HG03457 (cell line): ENCODE results near the gene WRAP53.
"Not testable (repeated sequence)": the region's sequence is repeated elsewhere in the genome, so short reads cannot be mapped to it uniquely, and the experiment has no call there.

Experiments
- ATAC-seq: cut with Tn5 transposase; IDR thresholded peaks from one replicate; pipeline ENCODE4 v1.9.1; 2021; ENCODE audit warnings: moderate number of reproducible peaks; ENCODE audit not compliant: unreplicated experiment

Gene WRAP53

DNA sequence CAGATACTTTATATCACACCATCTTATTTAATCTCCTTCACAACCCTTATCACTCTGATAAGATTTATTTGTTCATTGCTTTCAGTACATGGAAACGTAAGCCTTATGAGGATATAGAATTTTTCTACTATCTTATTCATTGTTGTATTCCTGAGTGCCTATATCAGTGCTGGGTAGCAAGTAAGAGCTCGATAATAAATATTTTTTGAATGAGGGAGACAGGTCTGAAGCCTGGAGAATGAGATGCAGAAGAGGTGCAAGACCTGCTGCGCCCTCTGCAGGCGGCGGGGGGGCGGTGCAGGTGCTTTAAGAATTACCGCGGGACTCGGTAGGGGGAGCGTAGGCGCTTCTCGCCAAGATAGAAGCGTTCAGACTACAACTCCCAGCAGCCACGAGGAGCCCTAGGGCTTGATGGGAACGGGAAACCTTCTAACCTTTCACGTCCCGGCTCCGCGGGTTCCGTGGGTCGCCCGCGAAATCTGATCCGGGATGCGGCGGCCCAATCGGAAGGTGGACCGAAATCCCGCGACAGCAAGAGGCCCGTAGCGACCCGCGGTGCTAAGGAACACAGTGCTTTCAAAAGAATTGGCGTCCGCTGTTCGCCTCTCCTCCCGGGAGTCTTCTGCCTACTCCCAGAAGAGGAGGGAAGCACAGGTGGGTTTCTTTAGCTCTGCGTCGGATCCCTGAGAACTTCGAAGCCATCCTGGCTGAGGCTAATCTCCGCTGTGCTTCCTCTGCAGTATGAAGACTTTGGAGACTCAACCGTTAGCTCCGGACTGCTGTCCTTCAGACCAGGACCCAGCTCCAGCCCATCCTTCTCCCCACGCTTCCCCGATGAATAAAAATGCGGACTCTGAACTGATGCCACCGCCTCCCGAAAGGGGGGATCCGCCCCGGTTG is at the start of gene WRAP53:
Gene WRAP53 (plus strand): TSS at position 570 of the 900 bp plus-strand sequence. CDS start 172 bp downstream, at position 742.
- ATAC-seq: peak; percentile 62

DNA sequence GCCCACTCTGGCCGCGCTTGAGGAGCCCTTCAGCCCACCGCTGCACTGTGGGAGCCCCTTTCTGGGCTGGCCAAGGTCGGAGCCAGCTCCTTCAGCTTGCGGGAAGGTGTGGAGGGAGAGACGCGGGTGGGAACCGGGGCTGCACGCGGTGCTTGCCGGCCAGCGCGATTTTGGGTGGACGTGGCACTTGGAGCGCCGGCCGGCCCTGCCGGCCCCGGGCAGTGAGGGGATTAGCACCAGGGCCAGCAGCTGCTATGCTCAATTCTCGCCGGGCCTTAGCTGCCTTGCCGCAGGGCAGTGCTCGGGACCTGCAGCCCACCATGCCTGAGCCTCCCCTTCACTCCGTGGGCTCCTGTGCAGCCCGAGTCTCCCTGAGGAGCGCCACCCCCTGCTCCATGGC is 47.5 kb upstream of the WRAP53 start:
- ATAC-seq: no peak

- ATAC-seq: not testable (repeated sequence)
Observed at GRCh38 chr17:7641635-7642034, 46.6 kb upstream of the WRAP53 start.

DNA sequence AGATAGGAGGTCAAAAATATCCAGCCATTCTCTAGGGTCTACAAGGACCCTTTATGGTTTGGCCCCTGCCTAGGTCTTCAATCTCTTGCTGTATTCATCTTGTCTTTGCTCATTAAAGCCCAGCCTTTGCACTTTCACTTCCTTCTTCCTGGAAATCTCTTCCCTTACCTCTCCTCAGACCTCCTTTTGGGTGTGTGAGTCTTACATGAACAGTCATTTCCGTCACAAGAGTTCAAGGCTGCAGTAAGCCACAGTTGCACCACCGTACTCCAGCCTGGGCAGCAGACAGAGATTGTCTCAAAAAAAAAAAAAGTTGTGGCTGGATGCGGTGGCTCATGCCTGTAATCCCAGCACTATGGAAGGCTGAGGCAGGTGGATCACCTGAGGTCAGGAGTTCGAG is 43.5 kb upstream of the WRAP53 start:
- no peak for ATAC-seq

- no peak for ATAC-seq
Observed at GRCh38 chr17:7646457-7646856, 41.8 kb upstream of the WRAP53 start.

DNA sequence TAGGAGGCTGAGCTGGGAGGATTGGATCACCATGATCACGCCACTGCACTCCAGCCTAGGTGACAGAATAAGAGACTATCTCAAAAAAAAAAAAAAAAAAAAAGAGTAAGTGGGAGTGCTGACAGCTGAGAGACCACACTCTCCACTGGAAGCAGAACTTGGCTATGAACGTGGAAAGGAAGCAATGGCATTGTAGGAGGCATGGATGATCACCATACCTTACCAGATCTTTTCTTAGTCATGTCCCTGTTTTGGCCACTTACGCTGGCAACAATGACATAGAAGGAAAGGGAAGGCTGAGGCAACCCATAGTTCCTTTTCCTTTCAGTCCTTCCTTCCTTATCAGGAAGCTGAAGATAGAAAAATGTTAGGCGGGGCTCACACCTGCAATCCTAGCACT is 41.3 kb upstream of the WRAP53 start:
- no peak for ATAC-seq

DNA sequence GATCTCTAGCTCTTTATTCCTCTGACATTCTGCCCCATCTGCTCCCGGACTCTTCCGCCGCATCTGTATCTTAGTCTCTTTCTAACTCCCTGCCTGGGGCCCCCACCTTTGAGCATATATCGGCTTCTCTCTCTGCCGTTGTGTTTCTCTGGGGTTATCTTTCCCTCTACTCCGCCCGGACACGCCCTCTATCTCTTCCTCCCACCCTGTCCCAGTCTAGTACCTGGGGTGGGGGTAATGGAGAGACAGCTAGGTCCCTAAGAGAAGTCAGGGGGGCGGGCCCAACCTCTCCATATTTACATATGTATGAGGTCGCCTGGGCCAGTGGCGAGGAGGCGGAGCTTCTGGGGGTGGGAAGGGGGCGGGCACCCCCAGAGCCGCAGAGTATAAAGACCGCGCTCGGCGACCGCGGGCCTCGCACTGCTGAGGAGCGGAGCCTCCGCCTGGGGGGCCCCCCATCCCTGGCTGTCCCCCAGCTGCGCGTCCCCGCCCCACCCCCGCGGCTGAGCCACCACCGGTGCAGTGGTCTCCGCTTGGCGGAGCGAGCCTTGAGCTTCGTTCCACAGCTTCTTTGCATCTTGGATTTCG is 37.7 kb upstream of the WRAP53 start, which contains the start of gene ATP1B2:
Gene ATP1B2 (plus strand): TSS at position 418 of the 588 bp plus-strand sequence. CDS start 593 bp downstream, outside the sequence.
- ATAC-seq: no peak

DNA sequence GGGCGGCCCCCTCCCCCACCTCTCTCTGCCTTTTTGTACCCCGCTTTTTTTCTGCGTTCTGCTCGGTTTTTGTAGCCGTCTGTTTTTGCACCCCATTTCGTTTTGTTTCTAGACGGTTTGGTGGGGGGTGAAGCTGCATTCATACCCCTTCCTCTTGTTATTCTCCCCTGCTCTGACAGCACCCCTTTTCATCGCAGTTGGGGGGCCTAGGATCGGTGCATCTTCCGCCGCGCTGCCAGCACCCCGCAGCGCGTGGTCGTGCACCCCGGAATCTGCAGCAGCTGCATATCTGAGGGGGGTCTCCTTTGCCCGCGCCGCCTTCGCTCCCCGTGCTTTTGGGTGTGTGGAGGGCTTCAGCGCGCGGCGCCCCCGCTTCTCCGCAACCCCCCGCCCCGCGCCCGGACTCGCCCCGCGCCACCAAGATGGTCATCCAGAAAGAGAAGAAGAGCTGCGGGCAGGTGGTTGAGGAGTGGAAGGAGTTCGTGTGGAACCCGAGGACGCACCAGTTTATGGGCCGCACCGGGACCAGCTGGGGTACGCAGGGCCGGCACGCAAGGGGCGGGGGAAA is 37.1 kb upstream of the WRAP53 start:
- ATAC-seq: no peak

DNA sequence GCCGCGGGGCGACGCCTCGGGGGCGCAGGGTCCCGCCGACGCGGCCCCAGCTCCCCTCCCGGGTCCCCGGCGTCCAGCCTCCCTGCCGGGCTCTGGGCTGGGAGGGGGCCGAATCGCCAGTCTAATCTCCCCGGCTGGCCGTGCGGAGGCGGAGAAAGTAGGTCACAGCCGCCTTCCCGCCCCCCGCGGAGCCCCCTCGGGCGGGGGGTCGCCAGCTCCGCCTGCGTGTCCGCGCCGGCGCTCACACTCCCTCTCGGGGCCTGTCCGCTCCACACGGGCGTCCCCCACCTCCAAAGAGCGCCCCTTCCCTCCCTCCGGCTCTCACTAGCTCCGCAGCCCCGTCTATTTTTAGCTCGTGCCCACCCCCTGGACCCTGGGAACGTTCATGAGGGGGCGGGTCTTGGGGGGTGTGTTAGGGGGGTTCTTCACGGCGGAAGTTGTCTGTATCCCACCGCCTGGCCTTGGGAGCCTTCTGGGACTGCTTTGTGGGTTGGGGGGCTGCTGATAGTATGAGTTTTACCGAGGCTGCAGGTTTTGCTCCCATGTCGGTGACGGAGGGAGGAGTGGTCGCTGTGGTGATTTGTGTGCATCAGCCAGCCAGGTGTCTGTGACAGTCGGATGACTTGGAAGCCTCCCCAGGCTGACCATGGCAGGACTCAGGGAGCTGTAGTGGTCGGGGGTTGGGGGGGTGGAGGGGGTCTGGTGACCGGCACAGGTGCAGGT is 36.5 kb upstream of the WRAP53 start:
- ATAC-seq: no peak

- no peak for ATAC-seq
Observed at GRCh38 chr17:7652388-7653356, 35.6 kb upstream of the WRAP53 start.

- no peak for ATAC-seq
Observed at GRCh38 chr17:7654832-7655540, 33.3 kb upstream of the WRAP53 start.

GRCh38 chr17:7655541-7655840 is 32.8 kb upstream of the WRAP53 start:
- no peak for ATAC-seq

DNA sequence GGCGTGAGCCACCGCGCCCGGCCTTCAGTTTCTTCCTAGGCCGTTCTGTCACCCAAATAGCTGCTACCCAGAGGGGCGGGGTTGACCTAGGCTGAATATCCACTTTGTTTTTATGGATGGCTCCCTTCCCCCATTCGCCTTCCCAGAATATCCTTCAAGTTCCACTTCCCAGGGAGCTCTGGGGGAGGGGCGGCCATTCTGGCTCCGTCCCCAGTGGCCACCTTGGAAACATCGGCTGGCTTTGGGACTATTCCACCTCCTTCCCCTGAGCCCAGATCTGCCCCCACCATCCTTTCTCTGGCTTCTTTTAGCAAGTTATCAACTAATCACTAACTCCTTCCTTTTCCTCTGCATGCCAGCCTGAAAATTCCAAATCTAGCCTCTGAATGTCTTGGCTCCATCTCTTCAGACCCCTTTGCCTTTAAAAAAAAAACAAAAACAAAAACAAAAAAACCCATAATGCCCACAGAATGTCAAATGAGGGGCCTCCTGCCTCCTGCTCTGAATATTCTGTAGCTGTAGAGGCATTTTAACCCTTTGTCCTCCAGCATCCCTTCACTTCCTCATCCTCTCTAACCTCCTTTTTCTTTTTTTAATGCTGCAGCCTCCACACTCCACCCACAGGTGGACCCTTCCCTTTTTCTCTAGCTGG is 31.2 kb upstream of the WRAP53 start:
- ATAC-seq: no peak

GRCh38 chr17:7667656-7668406 is 20.4 kb upstream of the WRAP53 start:
- no peak for ATAC-seq

GRCh38 chr17:7668482-7668881 is 19.8 kb upstream of the WRAP53 start:
- ATAC-seq: no peak

- no peak for ATAC-seq
Observed at GRCh38 chr17:7673239-7673638, 15.0 kb upstream of the WRAP53 start.

GRCh38 chr17:7674934-7675333 is 13.3 kb upstream of the WRAP53 start:
- ATAC-seq: no peak

GRCh38 chr17:7676533-7676932 is 11.7 kb upstream of the WRAP53 start:
- ATAC-seq: no peak
